GM04503 (cell line): ENCODE results near the gene C15orf40.
"Not testable (repeated sequence)": the region's sequence is repeated elsewhere in the genome, so short reads cannot be mapped to it uniquely, and the experiment has no call there.

Experiments
- DNase-seq: peaks from one replicate; pipeline ENCODE4 v3.0.0-alpha.2; 2012; ENCODE audit warnings: low read depth

C15orf40 gene

DNA sequence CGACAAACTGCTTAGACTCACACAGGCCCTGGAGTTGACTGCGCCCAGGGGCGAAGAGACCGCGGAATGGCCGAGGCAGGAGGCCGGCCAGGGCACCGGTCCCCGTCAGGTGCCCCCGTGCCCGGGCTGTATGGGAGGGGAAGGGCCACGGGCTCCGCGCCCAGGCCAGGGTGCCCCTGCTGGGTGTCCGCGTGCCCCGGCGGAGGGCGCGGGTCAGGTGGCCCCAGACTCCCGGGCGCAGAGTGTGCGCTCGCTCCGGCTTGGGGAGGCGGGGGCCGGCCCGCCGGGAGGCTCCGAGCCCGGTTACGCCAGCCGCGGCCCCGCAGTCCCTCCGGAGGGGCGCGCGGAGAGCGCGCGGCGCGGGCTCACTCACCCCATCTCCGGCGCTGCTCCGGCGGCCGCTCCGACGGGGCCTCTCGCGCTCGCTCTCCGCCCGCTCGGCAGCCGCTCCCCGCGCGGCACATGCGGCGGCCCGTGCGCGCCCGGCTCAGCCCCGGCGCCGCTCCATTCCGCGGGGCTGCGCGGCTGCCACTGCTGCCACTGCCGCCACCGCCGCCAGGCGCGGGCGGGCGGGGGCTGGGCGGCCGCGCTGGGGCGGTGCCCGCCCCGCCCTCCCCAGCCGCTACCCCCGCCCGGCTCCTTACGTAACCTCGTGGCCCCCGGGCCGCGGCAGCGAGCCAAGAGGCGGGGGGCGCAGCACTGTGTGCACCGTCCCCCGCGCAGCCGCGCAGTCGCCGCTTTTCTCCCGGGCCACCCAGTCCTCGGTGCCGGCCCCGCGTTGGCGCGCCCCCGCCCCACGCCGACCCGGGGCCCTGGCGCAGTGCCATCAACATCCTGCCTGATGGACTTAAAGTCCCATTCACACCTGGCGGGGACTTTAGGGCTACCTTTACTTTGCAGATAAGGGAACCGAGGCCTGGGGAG is 59.0 kb downstream of the C15orf40 start, which contains the start of gene HOMER2:
Gene HOMER2 (minus strand): TSS at position 563 of the 924 bp plus-strand sequence. CDS start 185 bp downstream, at position 378.
- DNase-seq, result no peak

DNA sequence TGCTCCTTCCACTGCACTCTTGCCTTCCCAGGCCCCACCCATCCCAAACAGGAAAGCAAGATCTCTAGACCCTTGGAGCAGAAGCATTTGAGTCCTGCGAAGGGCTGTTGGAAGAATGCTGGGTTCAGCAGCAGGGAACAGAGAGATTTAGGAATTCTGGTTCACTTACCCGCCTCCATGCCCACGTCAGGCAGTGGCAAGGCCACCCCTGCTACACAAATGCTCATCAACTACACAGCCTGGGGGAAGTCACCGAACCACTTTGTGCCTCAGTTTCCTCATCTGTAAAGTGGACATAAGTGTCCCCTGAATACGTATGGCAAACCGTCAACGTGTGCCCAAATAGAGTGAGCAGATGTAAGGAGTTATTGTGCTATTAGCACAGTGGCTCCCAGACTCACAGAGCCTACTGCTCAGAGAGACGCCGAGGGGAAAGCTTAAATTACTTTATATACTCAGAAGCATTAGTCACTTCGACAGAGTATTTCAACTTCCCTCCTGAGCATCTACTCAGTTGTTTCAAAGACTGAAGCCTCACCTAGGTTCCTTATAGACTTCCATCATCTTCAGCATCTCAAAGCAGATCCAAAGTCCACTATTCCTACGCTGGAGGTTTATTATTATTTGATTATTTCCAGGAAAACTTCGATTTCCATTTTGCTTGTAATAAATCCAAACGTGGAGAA is 59.8 kb downstream of the C15orf40 start:
- no peak for DNase-seq

DNA sequence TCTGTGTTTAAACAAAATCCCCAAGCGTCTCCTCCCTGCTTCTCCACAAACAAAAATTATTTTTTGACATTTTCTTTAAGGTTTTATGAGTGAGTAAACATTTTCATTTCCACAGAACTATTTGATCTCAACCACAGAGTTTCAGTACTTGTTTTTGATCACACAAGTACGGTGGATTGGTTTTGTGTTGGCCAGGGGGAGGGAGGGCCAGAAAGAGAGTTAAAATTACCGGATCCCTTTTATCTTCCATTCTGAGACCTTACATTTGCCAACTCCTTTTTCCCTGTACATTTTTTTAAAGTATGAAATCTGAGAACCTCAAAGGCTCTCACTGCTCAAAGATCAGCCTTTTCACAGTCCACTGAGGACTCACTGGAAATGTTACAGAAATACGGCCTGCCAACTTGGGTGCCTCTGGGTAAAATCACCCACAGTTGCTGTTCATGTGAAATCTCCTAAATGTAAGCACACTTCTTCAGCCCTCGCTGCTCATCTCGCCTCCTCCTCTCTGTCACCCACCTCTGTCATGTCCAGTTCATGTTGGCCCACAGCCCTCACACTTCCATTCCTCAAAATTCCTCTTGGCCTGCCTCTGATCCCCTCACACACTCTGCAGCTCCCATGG is 60.6 kb downstream of the C15orf40 start:
- no peak for DNase-seq

DNA sequence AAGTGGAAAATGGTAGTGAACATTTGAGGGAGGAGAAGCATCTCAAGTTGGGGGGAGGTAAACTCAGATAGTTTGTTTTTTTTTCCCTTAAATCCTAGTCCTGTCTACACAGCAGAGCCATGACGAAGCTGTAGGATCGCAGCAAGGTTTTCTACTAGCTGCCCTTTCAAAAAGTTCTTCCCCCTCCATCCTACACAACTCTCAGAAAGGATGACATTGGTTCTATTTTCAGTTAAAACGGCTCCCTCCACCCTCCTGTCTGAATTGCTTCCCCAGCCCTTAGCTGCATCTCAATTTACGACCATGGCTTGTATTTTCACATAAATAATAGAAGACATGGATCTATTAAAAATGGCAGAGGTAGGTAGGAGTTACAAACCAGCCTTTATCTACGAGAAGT is 61.1 kb downstream of the C15orf40 start:
- no peak for DNase-seq

DNA sequence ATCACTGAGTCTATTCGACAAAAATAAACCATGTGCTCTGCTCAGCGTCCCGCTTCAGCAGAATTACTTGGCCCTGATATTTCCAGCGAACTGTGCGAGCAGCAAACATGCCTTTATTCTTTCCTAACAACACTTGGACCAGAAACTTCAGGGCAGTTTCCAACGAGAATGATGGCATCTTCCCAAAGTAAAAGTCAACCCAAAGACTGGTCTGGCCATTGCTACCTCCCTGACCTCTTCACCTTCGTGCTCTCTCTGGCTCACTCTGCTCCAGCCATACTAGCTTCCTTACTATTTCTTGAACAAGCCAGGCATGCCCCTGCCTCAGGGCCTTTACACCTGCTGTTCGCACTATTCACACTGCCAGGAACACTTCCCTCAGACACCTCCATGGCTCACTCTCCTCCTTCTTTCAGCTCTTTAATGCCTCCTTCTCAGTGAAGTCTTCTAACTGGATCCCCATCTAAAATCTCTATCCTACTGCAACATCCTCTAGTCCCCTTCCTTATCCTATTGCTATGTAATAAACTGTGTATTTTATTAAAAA is 65.2 kb downstream of the C15orf40 start:
- DNase-seq, result no peak

DNA sequence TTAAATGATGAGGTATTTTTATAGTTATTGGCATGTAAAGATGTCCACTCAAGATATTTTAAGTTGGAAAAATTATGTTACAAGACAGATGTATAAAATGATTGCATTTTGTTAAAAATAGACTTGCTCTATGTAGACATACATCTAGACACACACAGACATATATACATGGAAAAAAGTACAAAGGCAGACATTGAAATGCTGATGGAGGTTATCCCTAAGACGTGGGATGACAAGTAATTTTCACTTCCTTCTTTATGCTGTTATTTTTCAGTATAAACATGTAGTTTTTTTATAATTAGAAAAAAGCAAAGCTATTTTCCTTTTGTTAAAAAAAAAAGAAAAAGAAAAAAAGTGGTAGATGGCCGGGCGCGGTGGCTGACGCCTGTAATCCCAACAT is 66.1 kb downstream of the C15orf40 start:
- no peak for DNase-seq

DNA sequence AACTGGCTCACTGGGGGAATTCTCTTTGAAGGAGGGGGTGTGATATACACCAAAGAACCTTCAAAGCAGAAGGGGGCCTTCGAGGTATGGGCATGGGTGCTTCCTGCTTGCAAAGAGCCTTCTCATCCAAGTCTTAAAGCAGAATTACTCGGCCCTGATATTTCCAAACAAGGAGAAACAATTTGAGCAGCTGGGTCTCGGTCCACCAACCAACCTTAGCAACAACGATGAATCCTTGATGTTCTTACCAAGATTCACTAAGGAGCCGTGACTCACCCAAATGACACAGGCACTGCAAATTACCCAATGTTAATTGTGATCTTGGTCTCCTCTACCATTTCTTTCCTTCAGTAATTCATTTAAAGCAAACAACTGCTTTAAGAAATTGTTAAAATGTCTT is 66.6 kb downstream of the C15orf40 start:
- DNase-seq, result no peak

DNA sequence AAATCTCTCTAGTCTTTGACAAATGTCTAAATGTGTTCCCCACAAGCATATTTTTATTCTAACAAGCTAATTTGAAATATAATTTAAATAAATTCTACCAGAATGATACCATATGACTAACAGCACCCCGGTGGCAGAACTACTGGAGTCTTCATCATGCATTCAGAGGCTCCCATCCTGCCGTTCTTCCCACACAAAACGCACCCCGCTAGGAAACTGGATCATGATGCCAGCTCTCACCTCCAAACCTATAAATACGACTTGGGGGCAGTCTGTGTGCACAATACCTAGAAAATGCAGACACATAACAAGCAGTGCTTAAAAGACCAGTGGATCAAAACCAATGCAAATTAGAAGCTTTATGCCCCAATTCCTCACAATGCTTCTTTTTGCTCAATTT is 67.4 kb downstream of the C15orf40 start:
- DNase-seq, result no peak

DNA sequence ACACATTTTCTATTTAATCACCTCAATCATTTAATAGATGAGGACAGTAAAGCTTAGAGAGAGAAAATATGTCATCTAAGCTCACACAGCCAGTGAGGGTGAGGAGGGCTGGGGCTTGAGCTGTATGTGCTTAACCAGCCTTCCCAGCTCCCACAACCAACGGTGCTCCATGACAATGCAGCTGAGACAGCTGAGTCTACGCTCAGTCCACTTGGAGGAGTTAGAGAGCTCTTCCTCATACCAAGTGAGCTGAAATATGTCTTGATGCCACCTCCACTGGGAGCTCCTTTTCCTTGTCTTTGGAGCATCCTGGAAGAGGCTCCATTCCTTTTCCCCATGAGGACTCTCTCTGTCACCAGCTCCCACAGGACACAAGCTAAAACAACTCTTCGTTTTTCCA is 68.3 kb downstream of the C15orf40 start:
- DNase-seq, result no peak

DNA sequence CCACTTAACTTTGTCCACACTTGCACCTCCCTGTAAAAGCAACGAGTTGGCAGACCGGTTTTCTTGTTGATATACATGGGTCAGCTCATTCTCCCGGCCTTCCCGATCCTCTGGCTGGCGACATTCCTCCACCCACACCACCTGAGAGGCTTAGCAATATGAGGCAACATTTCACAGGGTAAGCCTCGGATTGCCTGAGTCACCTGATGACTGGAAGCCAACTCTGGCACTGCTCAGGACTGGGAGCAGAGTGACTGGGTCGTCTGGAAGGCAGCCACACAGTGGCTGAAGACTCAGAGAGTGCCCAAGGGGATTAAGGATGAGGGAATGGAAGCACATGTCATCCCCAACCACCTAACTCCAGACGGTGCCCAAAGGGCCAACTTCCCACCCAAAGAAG is 68.7 kb downstream of the C15orf40 start:
- peak; percentile 33 for DNase-seq

DNA sequence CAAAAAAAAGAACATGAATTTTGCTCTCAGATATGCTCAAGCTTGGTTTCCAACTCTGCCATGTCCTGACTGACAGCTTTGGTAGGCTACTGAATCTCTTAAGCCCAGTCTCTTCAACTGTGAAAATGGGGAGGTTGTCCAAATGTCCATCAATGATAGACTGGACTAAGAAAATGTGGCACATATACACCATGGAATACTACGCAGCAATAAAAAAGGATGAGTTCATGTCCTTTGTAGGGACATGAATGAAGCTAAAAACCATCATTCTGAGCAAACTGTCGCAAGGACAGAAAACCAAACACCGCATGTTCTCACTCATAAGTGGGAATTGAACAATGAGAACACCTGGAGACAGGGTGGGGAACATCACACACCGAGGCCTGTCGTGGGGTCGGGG is 71.8 kb downstream of the C15orf40 start:
- not testable (repeated sequence) for DNase-seq
